NCI-H1694 treated with DMSO at 0.1 percent for 48 hours (cell line): ENCODE data around the gene OR52M1.

Experiments used
- DNase-seq: peaks from one replicate; lab custom pipeline; 2025; lab: John Stamatoyannopoulos, UW

The OR52M1 gene

GRCh38 chr11:4569075-4569474 lies 24.1 kb downstream of the OR52M1 start:
- DNase-seq, result no peak

GRCh38 chr11:4576880-4577279 lies 31.9 kb downstream of the OR52M1 start:
- DNase-seq, result no peak

GRCh38 chr11:4577761-4578160 lies 32.8 kb downstream of the OR52M1 start:
- DNase-seq, result no peak

- no peak for DNase-seq
These were observed 33.6 kb downstream of the OR52M1 start for GRCh38 chr11:4578624-4579023.

- no peak for DNase-seq
These were observed 35.1 kb downstream of the OR52M1 start for GRCh38 chr11:4580124-4580523.

GRCh38 chr11:4581443-4581842 lies 36.5 kb downstream of the OR52M1 start, which contains the start of gene OR52I2:
Gene OR52I2 (plus strand): TSS chr11:4581743.
- DNase-seq, result no peak

- no peak for DNase-seq
These were observed 44.0 kb downstream of the OR52M1 start for GRCh38 chr11:4589017-4589416.

GRCh38 chr11:4593739-4594138 lies 48.7 kb downstream of the OR52M1 start, which contains the start of gene OR52I1:
Gene OR52I1 (plus strand): TSS chr11:4594039. CDS start chr11:4594039, 0 bp downstream.
- DNase-seq, result no peak
